K562 (cell line): ENCODE data around the gene CBFA2T3. TPM values are rescaled to one million over a fixed set of nuclear protein-coding genes. Genes with fewer than 3 reads are reported as not detected.

Source experiments
- BRD4 ChIP-seq: fragments of 200-600 bp; sonication (generic); IDR thresholded peaks from 2 replicates; pipeline ENCODE4 v1.6.1; 2017; ENCODE audit warnings: inconsistent platforms
- CCNT2 ChIP-seq: IDR thresholded peaks from 2 replicates; pipeline ENCODE4 v1.6.1; 2011; ENCODE audit warnings: borderline replicate concordance, low read depth, mild to moderate bottlenecking, moderate library complexity, mixed read lengths, low read length; ENCODE audit not compliant: insufficient read length; ENCODE audit errors: extremely low read depth
- GATAD2B ChIP-seq: fragments of 450-650 bp; IDR thresholded peaks from 2 replicates; pipeline ENCODE4 v1.6.1; 2017; ENCODE audit warnings: mild to moderate bottlenecking, borderline replicate concordance
- KAT7 ChIP-seq: sonication (generic); formaldehyde crosslinking; IDR thresholded peaks from 2 replicates; pipeline ENCODE4 v1.8.0; 2022; ENCODE audit warnings: missing genetic modification reagents, mild to moderate bottlenecking, borderline replicate concordance
- KDM5B ChIP-seq: fragments of 200-600 bp; sonication (generic); IDR thresholded peaks from 2 replicates; pipeline ENCODE4 v1.6.1; 2012; ENCODE audit warnings: low read depth, mild to moderate bottlenecking, moderate library complexity, low read length, control low read depth, inconsistent platforms; ENCODE audit not compliant: insufficient replicate concordance
- PHF8 ChIP-seq: fragments of 200-600 bp; sonication (generic); IDR thresholded peaks from 2 replicates; pipeline ENCODE4 v1.6.1; 2012; ENCODE audit warnings: mixed run types, mild to moderate bottlenecking, inconsistent platforms, low read length, moderate library complexity, borderline replicate concordance
- PHTF2 ChIP-seq: fragments of 250-450 bp; sonication (Bioruptor Pico); IDR thresholded peaks from 2 replicates; pipeline ENCODE4 v1.5.0; 2021; ENCODE audit warnings: mild to moderate bottlenecking
- SMAD2 ChIP-seq: fragments of 150-350 bp; IDR thresholded peaks from 2 replicates; pipeline ENCODE4 v1.6.1; 2014; ENCODE audit warnings: low read depth, mild to moderate bottlenecking, low read length
- SMARCA5 ChIP-seq: fragments of 450-650 bp; IDR thresholded peaks from 2 replicates; pipeline ENCODE4 v1.6.1; 2016
- TAF1 ChIP-seq: IDR thresholded peaks from 2 replicates; pipeline ENCODE4 v1.6.1; 2011; ENCODE audit warnings: mild to moderate bottlenecking, low read length, moderate library complexity; ENCODE audit not compliant: insufficient read depth, control insufficient read depth, severe bottlenecking; ENCODE audit errors: extremely low read depth
- TAF15 ChIP-seq: fragments of 200-400 bp; formaldehyde crosslinking; IDR thresholded peaks from 2 replicates; pipeline ENCODE4 v1.6.1; 2017; ENCODE audit warnings: mild to moderate bottlenecking, low read depth, low read length, moderate library complexity
- TEAD4 ChIP-seq, 2 experiments: sonication (generic) in 1 of 2; formaldehyde crosslinking in 1 of 2; IDR thresholded peaks; 2 replicates each; pipeline versions ENCODE4 v1.6.1 to v1.8.0; 2012 to 2022; ENCODE audit warnings: borderline replicate concordance in 1 of 2, inconsistent platforms in 1 of 2, low read length in 1 of 2, mild to moderate bottlenecking in 1 of 2, missing genetic modification reagents in 1 of 2
- ZKSCAN1 ChIP-seq: fragments of 150-350 bp; IDR thresholded peaks from 2 replicates; pipeline ENCODE4 v1.6.1; 2016; ENCODE audit warnings: low read depth, low read length
- ZNF41 ChIP-seq: fragments of 250-450 bp; sonication (Bioruptor Pico); conservative IDR thresholded peaks from 2 replicates; pipeline ENCODE4 v1.4.0; 2020; ENCODE audit warnings: mild to moderate bottlenecking
- ZNF668 ChIP-seq: fragments of 250-450 bp; sonication (Bioruptor Pico); IDR thresholded peaks from 2 replicates; pipeline ENCODE4 v1.8.0; 2022; ENCODE audit warnings: mild to moderate bottlenecking, inconsistent platforms
- polyA plus RNA-seq, 8 experiments: library from polyadenylated mRNA; depleted of rRNA in 4 of 8; stranded (reverse) in 5 of 8; unstranded in 3 of 8; fragments of >200 nt; fragmentation: Nextera tagmentation in 2 of 8; fragmentation: Illumina TruSeq in 1 of 8; extraction: Ambion mirVana in 2 of 8; extraction: Trizol in 1 of 8; gene quantifications; 2 replicates each; pipeline versions ENCODE4 v1.2.1 to v1.2.3, GENCODE V29; 2011 to 2014; ENCODE audit warnings: inconsistent platforms in 1 of 8, missing spikeins in 1 of 8
- total RNA-seq, 7 experiments: library from RNA; depleted of rRNA in 6 of 7; stranded (reverse); fragments of >200 nt in 6 of 7; fragmentation: Illumina TruSeq in 2 of 7; extraction: Trizol in 2 of 7; gene quantifications; 2 replicates each; pipeline versions ENCODE4 v1.2.1 to v1.2.3, GENCODE V29; 2011 to 2021; ENCODE audit warnings: low replicate concordance in 1 of 7
- TF ChIP-seq, protein P1 (sequence below): fragments of 200-600 bp; sonication (generic); IDR thresholded peaks from one replicate; pipeline ENCODE4 v1.6.1; 2012; ENCODE audit warnings: mild to moderate bottlenecking, low read depth, low read length, inconsistent platforms

The CBFA2T3 gene
- total and polyA plus RNA-seq, 9 of the 15 experiments (the other 6 are each of a cell fraction or from before 2014, with no cell fraction given) = 2.3 to 145 (median 6.7) TPM

DNA sequence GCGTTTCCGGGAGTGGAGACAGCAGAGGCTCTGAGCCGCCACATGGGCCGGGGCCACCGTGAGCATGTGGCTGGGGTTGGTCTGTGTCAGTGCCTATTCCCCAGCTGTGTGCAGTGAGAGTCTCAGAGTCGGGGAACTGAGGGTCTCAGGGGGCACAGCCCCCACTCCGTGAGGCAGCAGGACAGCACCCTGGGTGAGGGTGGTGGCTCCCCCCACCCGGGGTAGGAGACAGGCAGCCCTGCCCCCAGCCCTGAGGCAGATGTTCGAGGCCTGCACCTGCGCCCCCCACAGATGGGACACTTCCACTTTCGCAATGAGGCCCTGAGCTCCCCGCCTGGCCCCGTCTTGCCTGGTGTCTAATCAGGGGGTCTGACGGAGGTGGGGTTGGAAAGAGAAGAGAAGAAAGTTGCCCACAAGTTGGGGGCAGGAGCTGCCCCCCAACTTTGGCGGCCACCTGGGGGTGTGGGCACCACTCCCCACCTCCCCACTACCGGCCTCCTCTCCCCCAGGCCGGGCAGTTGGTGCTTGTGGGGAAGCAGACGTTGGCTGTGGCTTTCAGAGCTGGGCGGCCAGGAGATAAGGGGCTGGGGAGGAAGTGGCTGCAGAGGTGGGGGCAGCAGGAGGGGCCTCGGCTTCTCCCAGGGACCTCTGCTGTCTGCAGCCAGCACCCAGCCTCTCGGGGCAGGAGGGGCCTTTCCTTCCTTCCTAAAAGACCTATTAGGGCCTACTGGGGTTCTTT is 1.8 kb upstream of the CBFA2T3 start (continued):
- TF ChIP-seq, protein P1, sequence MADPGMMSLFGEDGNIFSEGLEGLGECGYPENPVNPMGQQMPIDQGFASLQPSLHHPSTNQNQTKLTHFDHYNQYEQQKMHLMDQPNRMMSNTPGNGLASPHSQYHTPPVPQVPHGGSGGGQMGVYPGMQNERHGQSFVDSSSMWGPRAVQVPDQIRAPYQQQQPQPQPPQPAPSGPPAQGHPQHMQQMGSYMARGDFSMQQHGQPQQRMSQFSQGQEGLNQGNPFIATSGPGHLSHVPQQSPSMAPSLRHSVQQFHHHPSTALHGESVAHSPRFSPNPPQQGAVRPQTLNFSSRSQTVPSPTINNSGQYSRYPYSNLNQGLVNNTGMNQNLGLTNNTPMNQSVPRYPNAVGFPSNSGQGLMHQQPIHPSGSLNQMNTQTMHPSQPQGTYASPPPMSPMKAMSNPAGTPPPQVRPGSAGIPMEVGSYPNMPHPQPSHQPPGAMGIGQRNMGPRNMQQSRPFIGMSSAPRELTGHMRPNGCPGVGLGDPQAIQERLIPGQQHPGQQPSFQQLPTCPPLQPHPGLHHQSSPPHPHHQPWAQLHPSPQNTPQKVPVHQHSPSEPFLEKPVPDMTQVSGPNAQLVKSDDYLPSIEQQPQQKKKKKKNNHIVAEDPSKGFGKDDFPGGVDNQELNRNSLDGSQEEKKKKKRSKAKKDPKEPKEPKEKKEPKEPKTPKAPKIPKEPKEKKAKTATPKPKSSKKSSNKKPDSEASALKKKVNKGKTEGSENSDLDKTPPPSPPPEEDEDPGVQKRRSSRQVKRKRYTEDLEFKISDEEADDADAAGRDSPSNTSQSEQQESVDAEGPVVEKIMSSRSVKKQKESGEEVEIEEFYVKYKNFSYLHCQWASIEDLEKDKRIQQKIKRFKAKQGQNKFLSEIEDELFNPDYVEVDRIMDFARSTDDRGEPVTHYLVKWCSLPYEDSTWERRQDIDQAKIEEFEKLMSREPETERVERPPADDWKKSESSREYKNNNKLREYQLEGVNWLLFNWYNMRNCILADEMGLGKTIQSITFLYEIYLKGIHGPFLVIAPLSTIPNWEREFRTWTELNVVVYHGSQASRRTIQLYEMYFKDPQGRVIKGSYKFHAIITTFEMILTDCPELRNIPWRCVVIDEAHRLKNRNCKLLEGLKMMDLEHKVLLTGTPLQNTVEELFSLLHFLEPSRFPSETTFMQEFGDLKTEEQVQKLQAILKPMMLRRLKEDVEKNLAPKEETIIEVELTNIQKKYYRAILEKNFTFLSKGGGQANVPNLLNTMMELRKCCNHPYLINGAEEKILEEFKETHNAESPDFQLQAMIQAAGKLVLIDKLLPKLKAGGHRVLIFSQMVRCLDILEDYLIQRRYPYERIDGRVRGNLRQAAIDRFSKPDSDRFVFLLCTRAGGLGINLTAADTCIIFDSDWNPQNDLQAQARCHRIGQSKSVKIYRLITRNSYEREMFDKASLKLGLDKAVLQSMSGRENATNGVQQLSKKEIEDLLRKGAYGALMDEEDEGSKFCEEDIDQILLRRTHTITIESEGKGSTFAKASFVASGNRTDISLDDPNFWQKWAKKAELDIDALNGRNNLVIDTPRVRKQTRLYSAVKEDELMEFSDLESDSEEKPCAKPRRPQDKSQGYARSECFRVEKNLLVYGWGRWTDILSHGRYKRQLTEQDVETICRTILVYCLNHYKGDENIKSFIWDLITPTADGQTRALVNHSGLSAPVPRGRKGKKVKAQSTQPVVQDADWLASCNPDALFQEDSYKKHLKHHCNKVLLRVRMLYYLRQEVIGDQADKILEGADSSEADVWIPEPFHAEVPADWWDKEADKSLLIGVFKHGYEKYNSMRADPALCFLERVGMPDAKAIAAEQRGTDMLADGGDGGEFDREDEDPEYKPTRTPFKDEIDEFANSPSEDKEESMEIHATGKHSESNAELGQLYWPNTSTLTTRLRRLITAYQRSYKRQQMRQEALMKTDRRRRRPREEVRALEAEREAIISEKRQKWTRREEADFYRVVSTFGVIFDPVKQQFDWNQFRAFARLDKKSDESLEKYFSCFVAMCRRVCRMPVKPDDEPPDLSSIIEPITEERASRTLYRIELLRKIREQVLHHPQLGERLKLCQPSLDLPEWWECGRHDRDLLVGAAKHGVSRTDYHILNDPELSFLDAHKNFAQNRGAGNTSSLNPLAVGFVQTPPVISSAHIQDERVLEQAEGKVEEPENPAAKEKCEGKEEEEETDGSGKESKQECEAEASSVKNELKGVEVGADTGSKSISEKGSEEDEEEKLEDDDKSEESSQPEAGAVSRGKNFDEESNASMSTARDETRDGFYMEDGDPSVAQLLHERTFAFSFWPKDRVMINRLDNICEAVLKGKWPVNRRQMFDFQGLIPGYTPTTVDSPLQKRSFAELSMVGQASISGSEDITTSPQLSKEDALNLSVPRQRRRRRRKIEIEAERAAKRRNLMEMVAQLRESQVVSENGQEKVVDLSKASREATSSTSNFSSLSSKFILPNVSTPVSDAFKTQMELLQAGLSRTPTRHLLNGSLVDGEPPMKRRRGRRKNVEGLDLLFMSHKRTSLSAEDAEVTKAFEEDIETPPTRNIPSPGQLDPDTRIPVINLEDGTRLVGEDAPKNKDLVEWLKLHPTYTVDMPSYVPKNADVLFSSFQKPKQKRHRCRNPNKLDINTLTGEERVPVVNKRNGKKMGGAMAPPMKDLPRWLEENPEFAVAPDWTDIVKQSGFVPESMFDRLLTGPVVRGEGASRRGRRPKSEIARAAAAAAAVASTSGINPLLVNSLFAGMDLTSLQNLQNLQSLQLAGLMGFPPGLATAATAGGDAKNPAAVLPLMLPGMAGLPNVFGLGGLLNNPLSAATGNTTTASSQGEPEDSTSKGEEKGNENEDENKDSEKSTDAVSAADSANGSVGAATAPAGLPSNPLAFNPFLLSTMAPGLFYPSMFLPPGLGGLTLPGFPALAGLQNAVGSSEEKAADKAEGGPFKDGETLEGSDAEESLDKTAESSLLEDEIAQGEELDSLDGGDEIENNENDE = no peak
- TF ChIP-seq ZKSCAN1 (peak; percentile 51; the same call in 1 of the 2 replicates), TAF1 (peak; percentile 86), TAF15 (no peak), KDM5B (peak; percentile 86), KAT7 (CRISPR knock-in tag) (0 out of 2 replicates have a peak, but pooled peaks have one; percentile 57), TEAD4 (IDR thresholded peaks at IDR 0.05; ENCODE audit: low read length) (peak; percentile 87), TEAD4 (CRISPR knock-in tag; IDR thresholded peaks at IDR 0.05; ENCODE audit: borderline replicate concordance) (peak; percentile 75; the same call in 1 of the 2 replicates), PHF8 (peak; percentile 52; the same call in 1 of the 2 replicates), ZNF668 (CRISPR knock-in tag) (peak; percentile 69; the same call in 1 of the 2 replicates), BRD4 (peak; percentile 99), CCNT2 (peak; percentile 89), SMARCA5 (peak; percentile 70; the same call in 1 of the 2 replicates), ZNF41 (CRISPR knock-in tag) (0 out of 2 replicates have a peak, but pooled peaks have one; percentile 8), PHTF2 (CRISPR knock-in tag) (no peak), SMAD2 (no peak), GATAD2B (peak; percentile 87)
